Activated CD8-positive, alpha-beta memory T cell treated with anti-CD3 and anti-CD28 coated beads, Interleukin-2, amount 50 U/mL, for 1 hour (primary cell): ENCODE data around the gene RBPMS2.
"Not testable (repeated sequence)": the region's sequence is repeated elsewhere in the genome, so short reads cannot be mapped to it uniquely, and the experiment has no call there.

Source experiments
- DNase-seq: peaks from one replicate; pipeline ENCODE4 v3.0.0-alpha.2; 2020; ENCODE audit errors: extremely low read depth

The RBPMS2 gene

GRCh38 chr15:64775551-64776401, at the start of gene RBPMS2:
TSS of gene RBPMS2 (minus strand) at chr15:64775589. CDS start at chr15:64775319, 270 bp downstream.
- no peak for DNase-seq

- no peak for DNase-seq
Measured at GRCh38 chr15:64824929-64825430, 49.6 kb upstream of the RBPMS2 start.

- DNase-seq, result no peak
Measured at GRCh38 chr15:64816452-64816851, 41.1 kb upstream of the RBPMS2 start.

- not testable (repeated sequence) for DNase-seq
Measured at GRCh38 chr15:64814965-64815364, 39.6 kb upstream of the RBPMS2 start.

- DNase-seq, result not testable (repeated sequence)
Measured at GRCh38 chr15:64814283-64814682, 38.9 kb upstream of the RBPMS2 start.

- DNase-seq, result no peak
Measured at GRCh38 chr15:64813075-64813474, 37.7 kb upstream of the RBPMS2 start.

- DNase-seq, result no peak
Measured at GRCh38 chr15:64810497-64811326, 35.3 kb upstream of the RBPMS2 start.

GRCh38 chr15:64809649-64810496, 34.5 kb upstream of the RBPMS2 start:
- DNase-seq, result peak; percentile 18

GRCh38 chr15:64808785-64809453, 33.5 kb upstream of the RBPMS2 start:
- DNase-seq, result no peak

GRCh38 chr15:64807751-64808222, 32.4 kb upstream of the RBPMS2 start:
- no peak for DNase-seq

- DNase-seq, result no peak
Measured at GRCh38 chr15:64807051-64807749, 31.8 kb upstream of the RBPMS2 start.

GRCh38 chr15:64806509-64806908, 31.1 kb upstream of the RBPMS2 start:
- no peak for DNase-seq

- DNase-seq, result no peak
Measured at GRCh38 chr15:64804619-64805018, 29.2 kb upstream of the RBPMS2 start.

- no peak for DNase-seq
Measured at GRCh38 chr15:64803526-64803925, 28.1 kb upstream of the RBPMS2 start.

GRCh38 chr15:64800476-64800875, 25.1 kb upstream of the RBPMS2 start:
- no peak for DNase-seq

- DNase-seq, result not testable (repeated sequence)
Measured at GRCh38 chr15:64798905-64799304, 23.5 kb upstream of the RBPMS2 start.

- DNase-seq, result not testable (repeated sequence)
Measured at GRCh38 chr15:64795921-64796320, 20.5 kb upstream of the RBPMS2 start.

GRCh38 chr15:64795299-64795698, 19.9 kb upstream of the RBPMS2 start:
- DNase-seq, result not testable (repeated sequence)

- DNase-seq, result no peak
Measured at GRCh38 chr15:64792282-64792681, 16.9 kb upstream of the RBPMS2 start.

GRCh38 chr15:64791401-64791800, 16.0 kb upstream of the RBPMS2 start:
- no peak for DNase-seq
